HUES48 (cell line): ENCODE results near the gene SLX9.
"Not testable (repeated sequence)": the region's sequence is repeated elsewhere in the genome, so short reads cannot be mapped to it uniquely, and the experiment has no call there.

Source experiments
- H3K27ac ChIP-seq: one replicate; pipeline ENCODE4 v1.7.0; 2013; ENCODE audit warnings: low read depth, low read length, inconsistent platforms
- H3K27me3 ChIP-seq: 2 replicates; pipeline ENCODE4 v1.6.1; 2013; ENCODE audit warnings: mild to moderate bottlenecking, low read length; ENCODE audit not compliant: control insufficient read depth, insufficient read depth
- H3K36me3 ChIP-seq: 2 replicates; pipeline ENCODE4 v1.6.1; 2013; ENCODE audit warnings: low read length; ENCODE audit not compliant: control insufficient read depth, insufficient read depth
- H3K4me1 ChIP-seq: 2 replicates; pipeline ENCODE4 v1.6.1; 2013; ENCODE audit warnings: mild to moderate bottlenecking, low read length; ENCODE audit not compliant: control insufficient read depth, insufficient read depth
- H3K4me3 ChIP-seq: 2 replicates; pipeline ENCODE4 v1.5.1; 2013; ENCODE audit warnings: mild to moderate bottlenecking, low read depth, low read length
- H3K9ac ChIP-seq: 2 replicates; pipeline ENCODE4 v1.6.1; 2013; ENCODE audit warnings: mild to moderate bottlenecking, low read depth, low read length, moderate library complexity
- H3K9me3 ChIP-seq: 2 replicates; pipeline ENCODE4 v1.6.1; 2013; ENCODE audit warnings: low read length; ENCODE audit not compliant: control insufficient read depth, insufficient read depth

SLX9 gene

DNA sequence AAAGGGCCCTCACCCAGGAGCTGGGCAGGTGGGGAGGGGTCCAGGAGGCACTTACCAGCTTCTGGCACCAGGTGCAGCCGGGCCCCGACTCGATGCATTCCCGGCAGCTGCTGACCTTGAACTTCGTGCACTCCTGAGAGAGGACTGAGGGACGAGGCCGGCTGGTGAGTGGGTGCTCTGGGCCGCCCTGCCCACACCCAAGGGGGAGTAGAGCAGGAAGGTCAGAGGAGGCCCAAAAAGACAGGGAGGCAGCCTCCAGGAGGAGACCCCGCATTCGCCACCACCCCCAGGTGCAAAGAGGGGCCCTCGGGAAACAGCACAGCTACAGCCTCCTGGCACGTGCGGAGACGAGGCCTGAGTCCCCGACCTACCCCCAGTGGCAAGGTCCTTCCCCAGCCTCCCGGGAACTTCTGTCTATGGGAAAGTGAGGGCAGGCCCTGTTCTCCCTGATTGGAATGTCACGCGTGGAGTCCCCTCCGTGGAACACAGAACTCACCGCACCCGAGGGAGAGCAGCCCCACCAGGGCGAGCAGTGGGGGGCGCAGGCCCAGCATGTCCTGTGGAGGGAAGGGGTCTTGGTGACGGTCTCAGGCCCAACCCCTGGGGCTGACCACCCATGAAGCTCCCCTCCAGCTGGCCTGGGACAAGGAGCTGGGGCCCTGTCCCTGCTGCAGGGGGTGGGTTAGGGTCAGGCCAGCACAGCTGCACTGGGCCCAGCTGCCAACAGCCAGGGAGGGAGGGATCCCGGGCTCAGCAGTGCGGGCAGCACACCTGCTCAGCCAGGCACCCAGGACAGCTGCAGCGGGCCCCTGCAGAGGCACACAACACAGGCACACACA is 29.4 kb upstream of the SLX9 start:
- no peak overlapping the region for H3K4me3 ChIP-seq
- H3K27ac ChIP-seq: no peak overlapping the region
- H3K9ac ChIP-seq: no peak overlapping the region
- no peaks in the 10 kb centered on the region for H3K27me3 ChIP-seq
- no peaks in the 10 kb centered on the region for H3K9me3 ChIP-seq
- no peaks in the 10 kb centered on the region; the same call in 1 of the 2 replicates for H3K4me1 ChIP-seq
- no peaks in the 10 kb centered on the region for H3K36me3 ChIP-seq

DNA sequence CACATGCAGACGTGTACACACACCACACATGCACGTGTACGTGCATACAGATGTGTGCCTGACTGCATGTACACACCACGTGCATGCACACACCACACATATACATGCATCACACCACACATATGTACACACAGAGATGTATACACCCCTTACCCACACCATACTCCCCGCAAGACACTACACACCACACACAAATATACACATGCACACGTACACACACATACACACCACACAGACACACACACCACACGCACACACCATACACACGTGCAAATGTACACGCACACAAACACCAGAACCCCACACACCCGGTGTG is 28.8 kb upstream of the SLX9 start:
- Histone ChIP-seq H3K36me3 (no peaks in the 10 kb centered on the region), H3K4me3 (no peak overlapping the region), H3K9ac (no peak overlapping the region), H3K4me1 (no peaks in the 10 kb centered on the region; the same call in 1 of the 2 replicates), H3K27ac (no peak overlapping the region), H3K27me3 (no peaks in the 10 kb centered on the region), H3K9me3 (no peaks in the 10 kb centered on the region)

DNA sequence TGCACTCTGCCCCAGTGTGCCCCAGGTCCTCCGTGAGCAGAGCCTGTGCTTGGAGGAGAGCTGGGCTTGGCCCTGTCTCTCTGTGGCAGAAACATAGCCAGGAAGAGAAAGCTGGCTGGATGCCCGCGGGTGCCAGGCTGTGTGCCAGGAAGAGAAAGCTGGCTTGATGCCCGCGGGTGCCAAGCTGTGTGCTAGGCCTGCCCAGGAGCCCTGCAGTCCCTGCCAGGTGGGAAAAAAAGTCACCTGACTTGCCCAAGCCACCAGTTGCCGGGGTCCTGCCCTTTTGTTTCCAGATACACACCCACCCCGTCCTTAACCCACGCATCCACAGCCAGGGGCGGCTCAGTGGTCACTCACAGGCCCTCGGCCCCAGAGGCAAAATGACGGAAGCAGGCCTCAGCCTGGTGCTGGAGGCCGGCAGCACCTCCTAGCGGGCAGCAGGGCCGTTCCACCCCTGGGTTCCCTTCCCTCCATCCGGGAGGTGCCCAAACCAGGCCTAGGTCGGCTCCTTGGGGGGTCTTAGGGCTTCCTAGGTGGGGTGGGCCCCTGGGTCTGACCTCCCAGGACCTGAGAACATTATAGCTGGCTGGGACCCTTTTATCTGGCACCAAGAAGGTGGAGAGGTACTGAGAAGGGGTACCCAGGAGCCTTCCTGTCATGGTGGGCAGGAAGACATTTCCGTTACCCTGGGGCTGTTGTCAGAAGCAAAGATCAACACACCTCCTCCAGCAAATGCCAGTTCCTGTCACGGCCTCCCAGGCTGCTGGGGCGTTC is 28.3 kb upstream of the SLX9 start:
- Histone ChIP-seq H3K9ac (no peak overlapping the region), H3K4me1 (no peaks in the 10 kb centered on the region; the same call in 1 of the 2 replicates), H3K36me3 (no peaks in the 10 kb centered on the region), H3K27me3 (no peaks in the 10 kb centered on the region), H3K4me3 (no peak overlapping the region), H3K27ac (no peak overlapping the region), H3K9me3 (no peaks in the 10 kb centered on the region)

DNA sequence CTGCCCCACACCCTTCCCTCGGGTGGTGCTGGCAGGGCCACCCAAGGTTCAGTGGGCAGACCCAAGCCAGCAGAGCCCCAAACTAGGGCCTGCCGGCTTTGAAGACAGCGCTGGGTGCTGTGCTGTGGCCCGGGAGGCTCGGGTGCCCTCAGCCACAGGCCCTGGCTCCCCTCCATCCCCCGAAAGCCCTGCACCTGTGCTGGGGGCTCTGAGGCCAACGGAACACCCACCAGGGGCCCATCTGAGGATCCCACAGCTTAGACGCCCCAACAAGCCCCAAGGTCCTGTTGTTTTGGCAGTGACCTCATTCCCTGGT is 27.7 kb upstream of the SLX9 start:
- Histone ChIP-seq H3K9me3 (no peaks in the 10 kb centered on the region), H3K9ac (no peak overlapping the region), H3K27me3 (no peaks in the 10 kb centered on the region), H3K36me3 (no peaks in the 10 kb centered on the region), H3K4me1 (no peaks in the 10 kb centered on the region; the same call in 1 of the 2 replicates), H3K4me3 (no peak overlapping the region), H3K27ac (no peak overlapping the region)

DNA sequence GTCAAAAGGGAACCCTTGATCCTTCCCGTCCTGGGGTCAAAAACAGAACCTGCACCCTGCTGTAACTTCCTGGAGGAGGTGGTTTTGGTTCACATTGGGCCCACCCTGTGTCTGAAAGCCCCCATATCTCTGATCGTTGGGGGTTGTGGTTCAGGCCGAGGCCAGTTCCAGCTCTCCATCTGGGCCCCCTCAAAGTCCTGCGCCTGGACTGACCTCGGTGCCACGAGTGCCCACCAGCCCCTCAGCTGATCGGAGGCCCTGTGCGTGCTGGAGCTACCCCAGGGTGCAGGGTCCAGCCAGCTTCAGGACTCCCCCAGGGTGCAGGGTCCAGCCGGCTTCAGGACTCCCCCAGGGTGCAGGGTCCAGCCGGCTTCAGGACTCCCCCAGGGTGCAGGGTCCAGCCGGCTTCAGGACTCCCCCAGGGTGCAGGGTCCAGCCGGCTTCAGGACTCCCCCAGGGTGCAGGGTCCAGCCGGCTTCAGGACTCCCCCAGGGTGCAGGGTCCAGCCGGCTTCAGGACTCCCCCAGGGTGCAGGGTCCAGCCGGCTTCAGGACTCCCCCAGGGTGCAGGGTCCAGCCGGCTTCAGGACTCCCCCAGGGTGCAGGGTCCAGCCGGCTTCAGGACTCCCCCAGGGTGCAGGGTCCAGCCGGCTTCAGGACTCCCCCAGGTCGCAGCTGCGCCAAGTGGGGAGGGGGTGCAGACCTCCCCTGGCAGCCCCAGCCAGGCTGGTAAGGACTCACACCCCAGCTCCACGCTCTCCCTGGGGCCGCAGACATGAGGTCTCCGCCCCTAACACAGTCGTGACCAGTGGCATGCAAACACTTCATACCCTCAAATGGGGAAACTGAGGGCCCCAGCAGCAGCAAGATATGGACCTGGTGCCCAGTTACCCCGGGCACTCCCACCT is 27.1 kb upstream of the SLX9 start:
- H3K9me3 ChIP-seq, H3K4me1 ChIP-seq, H3K27me3 ChIP-seq, H3K36me3 ChIP-seq, H3K9ac ChIP-seq, H3K4me3 ChIP-seq, H3K27ac ChIP-seq: not testable (repeated sequence)

DNA sequence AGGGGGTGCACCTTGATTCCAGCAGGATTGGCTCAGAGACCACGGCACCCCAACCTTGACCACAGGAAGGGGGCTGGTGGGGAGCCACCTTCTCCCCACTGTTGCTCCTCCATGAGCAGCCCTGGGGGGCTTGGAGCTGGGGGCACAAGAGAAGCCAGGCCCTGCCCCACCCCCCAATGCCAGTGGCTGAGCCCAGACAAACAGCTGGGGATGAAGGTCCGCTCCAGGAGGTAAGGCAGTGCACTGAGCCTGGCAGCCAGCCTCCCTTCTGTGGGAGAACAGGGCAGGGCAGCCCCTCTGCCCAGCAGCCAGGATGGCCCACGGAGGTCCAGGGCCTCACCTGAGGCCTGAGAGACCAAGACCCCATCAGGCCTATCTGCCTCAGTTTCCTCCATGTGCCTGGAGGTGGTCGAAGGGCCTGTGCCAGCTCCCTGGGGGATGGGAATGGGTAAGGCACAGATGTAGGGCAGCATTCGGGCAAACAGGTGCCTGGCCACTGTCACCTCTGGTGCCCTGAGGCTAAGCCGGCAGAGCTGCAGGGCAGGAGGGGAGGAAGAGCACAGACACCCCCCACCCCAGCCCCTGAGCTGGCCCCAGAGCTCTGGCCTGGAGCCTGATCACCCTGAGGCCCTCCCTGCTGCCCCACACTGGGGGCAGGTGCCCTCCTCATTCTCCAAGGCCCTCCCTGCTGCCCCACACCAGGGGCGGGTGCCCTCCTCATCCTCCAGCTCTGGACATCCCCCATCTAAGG is 26.2 kb upstream of the SLX9 start:
- no peaks in the 10 kb centered on the region for H3K9me3 ChIP-seq
- no peaks in the 10 kb centered on the region for H3K27me3 ChIP-seq
- H3K36me3 ChIP-seq: no peaks in the 10 kb centered on the region
- no peak overlapping the region for H3K27ac ChIP-seq
- H3K9ac ChIP-seq: no peak overlapping the region
- no peak overlapping the region for H3K4me3 ChIP-seq
- H3K4me1 ChIP-seq: no peaks in the 10 kb centered on the region

DNA sequence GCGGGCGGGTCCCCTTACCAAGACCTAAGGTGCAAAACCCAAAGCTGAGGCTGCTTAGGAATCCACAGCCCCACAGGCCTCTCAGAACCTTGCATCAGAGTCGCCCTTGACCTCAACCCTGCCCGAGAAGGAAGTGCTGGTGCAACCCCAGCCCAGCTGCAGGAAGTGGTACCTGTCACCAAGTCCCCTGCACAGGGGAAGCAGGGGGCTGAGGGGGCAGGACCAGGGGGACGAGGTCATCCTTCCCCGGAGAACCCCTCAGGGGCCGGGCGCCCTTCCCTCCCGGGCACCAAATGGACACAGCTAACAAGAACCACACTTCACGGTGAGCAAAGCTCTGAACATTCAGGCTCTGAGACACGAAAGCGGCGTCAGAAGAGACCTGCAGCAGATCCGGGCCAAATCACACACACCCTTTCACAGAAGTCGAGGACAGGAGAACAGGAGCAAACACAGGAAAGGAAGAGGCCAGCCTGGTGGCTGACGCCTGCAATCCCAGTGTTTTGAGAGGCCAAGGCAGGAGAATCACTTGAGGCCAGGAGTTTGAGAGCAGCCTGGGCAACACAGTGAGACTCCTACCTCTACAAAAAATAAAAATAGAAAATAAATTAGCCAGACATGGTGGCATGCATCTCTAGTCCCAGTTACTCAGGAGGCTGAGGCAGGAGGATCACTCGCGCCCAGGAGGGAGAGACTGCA is 25.5 kb upstream of the SLX9 start:
- H3K9ac ChIP-seq: no peak overlapping the region
- no peaks in the 10 kb centered on the region for H3K9me3 ChIP-seq
- H3K27ac ChIP-seq: no peak overlapping the region
- no peaks in the 10 kb centered on the region for H3K36me3 ChIP-seq
- no peaks in the 10 kb centered on the region for H3K27me3 ChIP-seq
- H3K4me1 ChIP-seq: no peaks in the 10 kb centered on the region
- H3K4me3 ChIP-seq: no peak overlapping the region

DNA sequence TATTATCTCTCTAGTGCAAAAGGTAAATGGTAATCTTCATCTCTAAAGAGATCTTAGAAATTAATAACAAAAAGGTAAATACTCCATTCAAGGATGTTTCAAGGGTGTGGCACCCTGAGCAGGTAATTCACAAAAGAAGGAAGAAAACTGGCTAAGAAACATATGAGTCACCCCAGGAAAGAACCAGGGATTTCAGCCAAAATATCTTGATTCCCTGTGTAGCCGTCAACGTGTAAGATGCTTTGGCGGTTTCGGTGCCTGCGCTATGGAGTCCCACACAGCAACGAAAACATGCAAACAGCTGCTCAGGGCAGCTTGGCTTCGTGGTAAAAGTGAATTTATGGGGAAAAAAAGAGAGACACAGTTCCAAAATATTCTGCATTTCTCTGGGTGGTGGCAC is 22.9 kb upstream of the SLX9 start:
- no peak overlapping the region for H3K27ac ChIP-seq
- no peak overlapping the region for H3K9ac ChIP-seq
- H3K4me1 ChIP-seq: no peaks in the 10 kb centered on the region
- H3K36me3 ChIP-seq: no peaks in the 10 kb centered on the region
- H3K27me3 ChIP-seq: no peaks in the 10 kb centered on the region
- H3K4me3 ChIP-seq: no peak overlapping the region
- no peaks in the 10 kb centered on the region for H3K9me3 ChIP-seq

DNA sequence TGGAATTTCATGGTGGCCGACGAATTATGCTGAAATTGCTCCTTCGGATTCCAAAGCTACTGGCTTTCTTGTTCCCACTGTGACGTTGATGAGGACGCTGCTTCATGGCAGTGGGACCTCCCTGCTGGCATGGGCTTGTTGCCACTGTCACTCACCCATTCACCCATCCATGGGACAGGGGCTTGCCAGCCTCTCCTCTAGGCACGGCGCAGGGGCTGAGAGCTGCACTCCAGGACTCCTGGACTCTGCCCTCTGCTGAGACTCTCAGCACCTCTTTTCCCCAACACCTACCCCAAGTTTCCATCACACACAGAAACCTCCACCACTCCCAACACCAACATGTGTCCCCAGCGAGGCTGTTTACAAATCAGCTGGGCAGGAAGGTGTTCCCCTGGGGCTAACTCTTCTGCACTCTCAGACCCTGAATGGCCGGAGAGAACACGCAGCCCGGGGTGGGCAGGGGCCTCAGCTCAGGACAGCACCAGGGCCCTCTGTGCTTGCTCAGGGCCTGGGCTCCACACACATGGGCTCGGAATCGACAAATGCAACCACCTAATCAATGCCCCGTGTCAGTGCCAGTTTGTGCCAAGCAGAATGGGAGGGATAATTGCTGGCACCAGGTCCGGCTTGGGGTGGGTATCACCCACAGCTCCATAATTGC is 22.3 kb upstream of the SLX9 start:
- no peaks in the 10 kb centered on the region for H3K36me3 ChIP-seq
- no peak overlapping the region for H3K4me3 ChIP-seq
- H3K9me3 ChIP-seq: no peaks in the 10 kb centered on the region
- H3K4me1 ChIP-seq: no peaks in the 10 kb centered on the region
- no peak overlapping the region for H3K27ac ChIP-seq
- no peaks in the 10 kb centered on the region for H3K27me3 ChIP-seq
- no peak overlapping the region for H3K9ac ChIP-seq

DNA sequence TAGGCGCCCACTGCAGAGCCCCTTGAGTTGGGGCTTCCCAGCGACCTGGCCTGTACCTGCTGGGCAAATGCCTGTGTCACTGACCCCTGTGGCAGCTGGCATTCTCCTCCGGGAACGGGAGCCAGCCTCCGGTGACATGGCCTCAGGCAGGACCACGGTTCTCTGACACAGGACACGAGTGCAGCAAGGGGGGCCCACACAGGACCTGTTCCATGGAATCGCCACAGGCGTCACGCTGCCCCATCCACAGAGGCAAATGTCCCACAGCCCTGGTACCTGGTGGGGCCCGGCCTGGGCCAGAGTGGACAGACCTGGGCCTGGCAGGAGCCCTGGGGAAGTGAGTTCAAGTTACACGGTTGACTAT is 21.7 kb upstream of the SLX9 start:
- Histone ChIP-seq H3K27ac (no peak overlapping the region), H3K4me1 (no peaks in the 10 kb centered on the region), H3K9me3 (no peaks in the 10 kb centered on the region), H3K36me3 (no peaks in the 10 kb centered on the region), H3K27me3 (no peaks in the 10 kb centered on the region), H3K9ac (no peak overlapping the region), H3K4me3 (no peak overlapping the region)
